ENCODE measurements around the gene FURIN.

FURIN gene

GRCh38 chr15:90882781-90883525 lies 14.6 kb downstream of the FURIN start:
- no peak for TF ChIP-seq ZFP3 (CRISPR knock-in tag; IDR thresholded peaks at IDR 0.05)
- TF ChIP-seq TCF4 (CRISPR knock-in tag; IDR thresholded peaks at IDR 0.05; ENCODE audit: borderline replicate concordance): no peak
- TF ChIP-seq GLIS3 (CRISPR knock-in tag; IDR thresholded peaks at IDR 0.05): no peak
- no peak for ATAC-seq

DNA sequence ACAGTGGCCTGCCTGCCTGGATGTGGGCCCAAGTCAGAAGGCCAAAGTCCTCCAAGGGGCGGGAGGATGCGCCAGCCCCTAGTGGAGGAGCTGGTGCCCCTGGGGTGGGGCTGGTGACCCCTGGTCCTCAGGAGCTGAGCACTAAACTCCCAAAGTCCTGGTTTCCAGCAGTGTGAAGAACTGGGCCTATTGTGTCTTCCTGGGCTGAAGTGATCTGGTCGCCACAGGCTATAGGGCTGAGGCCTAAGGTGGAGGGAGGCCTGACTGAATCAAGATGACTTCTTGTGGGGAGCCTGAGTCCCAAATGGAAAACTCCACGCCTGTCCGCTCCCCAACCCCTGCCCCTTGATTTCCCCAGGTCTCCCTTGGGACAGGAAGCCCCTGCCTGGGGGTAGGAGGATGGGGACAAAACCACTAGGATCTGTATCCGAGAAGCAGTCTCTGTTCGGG lies 15.2 kb downstream of the FURIN start:
- no peak; the same call in 2 of the 3 replicates for ATAC-seq
- no peak for TF ChIP-seq CREB5 (CRISPR knock-in tag; IDR thresholded peaks at IDR 0.05; ENCODE audit: low read depth)
- no peak for TF ChIP-seq ISL1 (CRISPR knock-in tag; IDR thresholded peaks at IDR 0.05)
- no peak for TF ChIP-seq ARNTL (CRISPR knock-in tag; IDR thresholded peaks at IDR 0.05; ENCODE audit: borderline replicate concordance, low read depth)
- TF ChIP-seq, protein P1, sequence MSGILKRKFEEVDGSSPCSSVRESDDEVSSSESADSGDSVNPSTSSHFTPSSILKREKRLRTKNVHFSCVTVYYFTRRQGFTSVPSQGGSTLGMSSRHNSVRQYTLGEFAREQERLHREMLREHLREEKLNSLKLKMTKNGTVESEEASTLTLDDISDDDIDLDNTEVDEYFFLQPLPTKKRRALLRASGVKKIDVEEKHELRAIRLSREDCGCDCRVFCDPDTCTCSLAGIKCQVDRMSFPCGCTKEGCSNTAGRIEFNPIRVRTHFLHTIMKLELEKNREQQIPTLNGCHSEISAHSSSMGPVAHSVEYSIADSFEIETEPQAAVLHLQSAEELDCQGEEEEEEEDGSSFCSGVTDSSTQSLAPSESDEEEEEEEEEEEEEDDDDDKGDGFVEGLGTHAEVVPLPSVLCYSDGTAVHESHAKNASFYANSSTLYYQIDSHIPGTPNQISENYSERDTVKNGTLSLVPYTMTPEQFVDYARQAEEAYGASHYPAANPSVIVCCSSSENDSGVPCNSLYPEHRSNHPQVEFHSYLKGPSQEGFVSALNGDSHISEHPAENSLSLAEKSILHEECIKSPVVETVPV (CRISPR knock-in tag; IDR thresholded peaks at IDR 0.05): no peak
- no peak for TF ChIP-seq GLIS3 (CRISPR knock-in tag; IDR thresholded peaks at IDR 0.05)
- no peak for TF ChIP-seq PPARA (CRISPR knock-in tag; IDR thresholded peaks at IDR 0.05; ENCODE audit: borderline replicate concordance)
- no peak for TF ChIP-seq ZNF8 (CRISPR knock-in tag; IDR thresholded peaks at IDR 0.05)
- TF ChIP-seq ZFP3 (CRISPR knock-in tag; IDR thresholded peaks at IDR 0.05): no peak
- TF ChIP-seq CSDC2 (CRISPR knock-in tag; IDR thresholded peaks at IDR 0.05): no peak
- TF ChIP-seq ZNF70 (CRISPR knock-in tag; IDR thresholded peaks at IDR 0.05): no peak
- no peak for TF ChIP-seq OSR1 (CRISPR knock-in tag; IDR thresholded peaks at IDR 0.05)
- no peak for TF ChIP-seq BACH2 (CRISPR knock-in tag; IDR thresholded peaks at IDR 0.05; ENCODE audit: borderline replicate concordance)
- TF ChIP-seq POU6F1 (CRISPR knock-in tag; IDR thresholded peaks at IDR 0.05; ENCODE audit: borderline replicate concordance, low read depth): no peak
- no peak for TF ChIP-seq RARB (CRISPR knock-in tag; IDR thresholded peaks at IDR 0.05)

- TF ChIP-seq ESRRG (CRISPR knock-in tag; IDR thresholded peaks at IDR 0.05): no peak
These were observed 15.8 kb downstream of the FURIN start, which contains the start of gene FES for GRCh38 chr15:90883976-90884718. Gene FES (plus strand): TSS chr15:90884504. CDS start chr15:90885046, 542 bp downstream.

DNA sequence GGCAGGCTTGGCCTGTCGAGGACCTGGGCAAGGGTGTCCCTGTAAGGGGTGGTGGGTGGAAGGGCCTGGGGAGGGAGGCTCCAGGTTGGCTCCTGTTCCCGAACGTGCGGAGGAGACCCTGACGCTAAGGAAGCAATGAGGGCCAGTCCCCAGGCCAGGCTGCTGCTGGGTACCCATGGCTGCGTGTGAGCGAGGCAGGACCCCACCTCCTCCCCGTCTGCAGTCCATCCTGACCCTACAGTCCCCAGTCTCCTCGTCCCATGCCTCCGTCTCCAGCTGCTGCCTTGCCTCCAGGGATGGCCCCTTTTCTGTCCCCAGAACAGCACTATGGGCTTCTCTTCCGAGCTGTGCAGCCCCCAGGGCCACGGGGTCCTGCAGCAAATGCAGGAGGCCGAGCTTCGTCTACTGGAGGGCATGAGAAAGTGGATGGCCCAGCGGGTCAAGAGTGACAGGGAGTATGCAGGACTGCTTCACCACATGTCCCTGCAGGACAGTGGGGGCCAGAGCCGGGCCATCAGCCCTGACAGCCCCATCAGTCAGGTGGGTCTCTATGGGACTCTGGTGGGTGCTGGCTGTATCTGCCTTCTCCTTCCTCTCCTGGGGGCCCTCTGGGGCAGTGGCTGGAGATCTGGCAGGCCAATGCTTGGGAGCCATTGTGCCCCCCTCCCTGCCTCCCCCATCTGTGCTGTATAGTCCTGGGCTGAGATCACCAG lies 16.5 kb downstream of the FURIN start:
- no peak for ATAC-seq
- no peak for TF ChIP-seq ZNF565 (CRISPR knock-in tag; conservative IDR thresholded peaks at IDR 0.05; ENCODE audit: low read depth)
- no peak for TF ChIP-seq ZFP3 (CRISPR knock-in tag; IDR thresholded peaks at IDR 0.05)
- no peak for TF ChIP-seq CSDC2 (CRISPR knock-in tag; IDR thresholded peaks at IDR 0.05)
- TF ChIP-seq, protein P1 (CRISPR knock-in tag; IDR thresholded peaks at IDR 0.05): no peak
- no peak for TF ChIP-seq ZFP30 (CRISPR knock-in tag; IDR thresholded peaks at IDR 0.05)
- no peak for TF ChIP-seq RARB (CRISPR knock-in tag; IDR thresholded peaks at IDR 0.05)
- no peak for TF ChIP-seq ESRRG (CRISPR knock-in tag; IDR thresholded peaks at IDR 0.05)
- TF ChIP-seq PATZ1 (CRISPR knock-in tag; IDR thresholded peaks at IDR 0.05; ENCODE audit: borderline replicate concordance): no peak

More at GRCh38 chr15:90883976-90884718, 15.8 kb downstream of the FURIN start, which contains the start of gene FES:
- ATAC-seq: no peak

All from SK-N-SH treated with all-trans-retinoic acid at 6 μM for 48 hours (cell line).